Activated CD4-positive, alpha-beta memory T cell treated with anti-CD3 and anti-CD28 coated beads, Interleukin-2, amount 10 ng/mL, durations not matched to agents 7 days and 5 days (primary cell): ENCODE measurements around the gene NTRK3. TPM values are rescaled to one million over a fixed set of nuclear protein-coding genes. Genes with fewer than 3 reads are reported as not detected.

Source experiments
- CTCF ChIA-PET: fragments of 350-600 bp; sonication (Branson Sonifier 250); formaldehyde crosslinking; loops from one replicate; lab custom pipeline; 2021; ENCODE audit warnings: antibody characterized with exemption, inconsistent platforms; lab: Charles Lee
- POLR2A ChIA-PET: fragments of 350-600 bp; sonication (Branson Sonifier 250); formaldehyde crosslinking; loops from one replicate; lab custom pipeline; 2021; ENCODE audit warnings: antibody characterized with exemption; lab: Charles Lee
- DNase-seq: peaks from one replicate; pipeline ENCODE4 v3.0.0-alpha.2; 2020
- H3K27ac Mint-ChIP-seq: one replicate; pipeline ENCODE4 v1.8.0; 2021; ENCODE audit warnings: mild to moderate bottlenecking, mixed read lengths
- H3K27me3 Mint-ChIP-seq: one replicate; pipeline ENCODE4 v1.8.0; 2021; ENCODE audit warnings: mixed read lengths
- H3K36me3 Mint-ChIP-seq: one replicate; pipeline ENCODE4 v1.8.0; 2021; ENCODE audit warnings: low read depth, mixed read lengths
- H3K4me1 Mint-ChIP-seq: one replicate; pipeline ENCODE4 v1.8.0; 2021; ENCODE audit warnings: mixed read lengths
- H3K4me3 Mint-ChIP-seq: one replicate; pipeline ENCODE4 v1.8.0; 2021; ENCODE audit warnings: mild to moderate bottlenecking, mixed read lengths
- H3K9me3 Mint-ChIP-seq: one replicate; pipeline ENCODE4 v1.8.0; 2021; ENCODE audit warnings: mixed read lengths
- total RNA-seq, 2 experiments: library from RNA; stranded (reverse); gene quantifications; one replicate each; pipeline ENCODE4 v1.2.3, GENCODE V29; 2021

Gene NTRK3
- total RNA-seq, 2 experiments from 2014 or later, result not detected

DNA sequence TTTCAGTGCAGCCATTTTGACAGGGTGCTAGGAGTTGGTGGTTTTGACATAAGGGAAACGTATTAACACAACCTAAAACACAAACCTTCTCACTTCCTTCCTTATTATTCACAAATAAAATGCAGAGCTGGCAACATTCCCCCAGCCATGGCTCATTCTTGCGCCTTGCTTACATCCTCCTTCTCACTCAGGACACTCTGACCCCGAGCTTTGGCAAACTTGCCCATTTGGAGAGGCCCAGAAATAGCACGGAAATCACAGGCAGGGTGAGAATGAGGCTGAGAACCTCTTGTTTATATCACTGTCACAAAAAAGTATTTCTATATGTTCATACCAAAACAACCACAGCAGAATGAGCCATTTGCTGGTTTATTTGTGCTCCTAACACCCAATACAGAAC, 244.3 kb downstream of the NTRK3 start:
- CTCF ChIA-PET, result no interaction called here
- H3K36me3 Mint-ChIP-seq, result no peaks in the 10 kb centered on the region
- no peak overlapping the region for H3K4me3 Mint-ChIP-seq
- H3K27ac Mint-ChIP-seq, result no peak overlapping the region
- H3K27me3 Mint-ChIP-seq, result no peaks in the 10 kb centered on the region
- POLR2A ChIA-PET, result no interaction called here
- no peak for DNase-seq
- no peaks in the 10 kb centered on the region for H3K4me1 Mint-ChIP-seq
- no peaks in the 10 kb centered on the region for H3K9me3 Mint-ChIP-seq

DNA sequence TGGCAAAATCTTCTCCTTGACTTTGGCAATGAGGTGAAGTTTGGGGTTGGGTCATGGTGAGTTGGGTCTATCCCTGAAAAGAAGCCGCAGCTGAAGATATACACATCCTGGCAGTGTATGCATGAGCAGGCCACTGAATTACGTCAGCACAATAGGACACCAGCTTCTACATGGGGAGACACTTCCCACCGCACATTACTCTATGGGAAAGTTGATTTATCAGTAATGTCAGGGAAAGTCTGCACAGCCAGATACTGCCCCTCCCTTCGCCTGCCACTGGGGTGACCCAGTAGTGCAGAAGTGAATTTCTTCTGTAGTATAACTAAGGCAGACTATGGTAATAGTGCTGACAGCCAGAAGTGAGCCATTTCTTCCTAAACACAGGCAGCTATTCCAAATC, 245.0 kb downstream of the NTRK3 start:
- no peaks in the 10 kb centered on the region for H3K36me3 Mint-ChIP-seq
- no peak overlapping the region for H3K27ac Mint-ChIP-seq
- H3K27me3 Mint-ChIP-seq, result no peaks in the 10 kb centered on the region
- H3K4me3 Mint-ChIP-seq, result no peak overlapping the region
- no peak for DNase-seq
- no peaks in the 10 kb centered on the region for H3K9me3 Mint-ChIP-seq
- ChIA-PET CTCF (no interaction called here), POLR2A (no interaction called here)
- no peaks in the 10 kb centered on the region for H3K4me1 Mint-ChIP-seq

DNA sequence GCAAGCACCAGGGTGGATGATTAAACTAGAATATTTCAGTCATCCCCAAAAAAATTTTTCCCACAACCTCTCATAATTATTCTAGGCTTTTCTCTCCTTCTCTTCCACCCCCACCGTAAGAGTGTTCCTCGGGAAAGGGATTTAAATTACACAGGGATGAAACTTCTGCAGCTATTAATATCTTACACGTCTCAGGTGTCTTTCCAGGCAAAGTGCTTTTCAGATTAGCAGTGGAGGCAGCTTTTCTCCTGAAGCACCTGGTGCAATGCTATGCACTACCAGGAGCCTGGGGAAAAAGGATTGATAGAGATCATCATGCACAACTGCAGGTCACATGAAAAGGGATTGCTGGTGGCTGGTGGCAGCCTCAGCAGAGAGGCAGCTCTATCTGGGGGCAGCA, 250.4 kb downstream of the NTRK3 start:
- POLR2A ChIA-PET, result no interaction called here
- CTCF ChIA-PET, result no interaction called here

DNA sequence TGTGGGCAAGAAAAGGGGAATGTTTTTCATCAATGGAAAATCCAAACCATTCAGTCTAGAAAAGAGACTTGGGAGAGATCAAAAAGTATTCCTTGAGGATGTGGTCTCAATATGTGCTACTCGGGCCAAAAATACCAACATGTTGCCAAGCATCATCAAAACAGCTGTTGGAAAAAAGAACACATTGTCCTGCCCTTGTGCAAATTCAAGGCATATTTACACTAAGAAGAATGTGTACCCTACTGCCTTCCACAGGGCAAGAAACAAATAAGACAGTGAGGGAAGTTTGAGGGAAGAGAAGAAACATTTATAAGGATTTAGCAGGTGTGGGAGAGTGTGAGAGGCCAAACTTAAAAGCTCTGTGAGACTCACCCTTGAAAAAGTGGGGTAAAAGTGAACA, 252.1 kb downstream of the NTRK3 start:
- no peak overlapping the region for H3K4me3 Mint-ChIP-seq
- no peak for DNase-seq
- H3K9me3 Mint-ChIP-seq, result no peaks in the 10 kb centered on the region
- CTCF ChIA-PET, result no interaction called here
- H3K36me3 Mint-ChIP-seq, result no peaks in the 10 kb centered on the region
- no peaks in the 10 kb centered on the region for H3K27me3 Mint-ChIP-seq
- no peaks in the 10 kb centered on the region for H3K4me1 Mint-ChIP-seq
- POLR2A ChIA-PET, result no interaction called here
- no peak overlapping the region for H3K27ac Mint-ChIP-seq

More for the DNA sequence above, 250.4 kb downstream of the NTRK3 start:
- H3K4me1 Mint-ChIP-seq, result no peaks in the 10 kb centered on the region
- H3K27me3 Mint-ChIP-seq, result no peaks in the 10 kb centered on the region
- no peaks in the 10 kb centered on the region for H3K36me3 Mint-ChIP-seq
- no peaks in the 10 kb centered on the region for H3K9me3 Mint-ChIP-seq
- no peak overlapping the region for H3K27ac Mint-ChIP-seq
- H3K4me3 Mint-ChIP-seq, result no peak overlapping the region
- DNase-seq, result no peak

DNA sequence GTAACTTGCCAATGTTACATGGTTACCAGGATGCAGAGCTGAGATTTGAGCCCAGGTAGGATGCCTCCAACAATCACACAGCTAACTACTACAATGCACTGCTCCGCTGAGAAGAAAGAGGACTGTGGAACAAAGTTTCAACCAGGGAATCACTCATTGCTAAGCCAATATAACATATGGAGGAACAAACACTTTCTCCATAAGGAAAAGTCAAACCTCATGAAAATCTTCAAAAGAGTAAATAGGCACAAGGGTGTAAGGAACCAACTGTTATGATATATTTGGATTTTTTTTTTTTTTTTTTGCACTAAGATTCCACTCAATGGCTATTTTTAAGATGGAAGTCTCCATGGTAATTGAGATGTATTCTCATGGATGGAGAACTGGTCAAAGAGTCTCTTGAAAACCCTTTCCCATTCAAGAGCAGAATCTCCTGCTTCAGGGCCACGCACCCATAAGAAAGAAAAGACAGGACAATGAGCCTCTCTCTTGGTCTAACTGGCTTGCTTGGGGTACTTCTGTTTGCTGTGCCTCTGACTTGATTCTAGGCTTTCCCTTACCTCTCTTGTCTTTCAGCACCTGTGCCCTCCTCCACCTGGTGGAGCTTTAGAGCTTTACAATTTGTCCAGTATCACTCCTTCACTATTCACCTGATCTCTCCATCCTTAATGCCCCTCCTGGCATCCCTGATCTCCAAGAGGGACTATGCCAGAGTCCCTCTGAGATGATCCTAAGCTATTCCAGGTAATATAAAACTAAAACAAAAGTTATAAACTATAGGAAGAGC, 252.8 kb downstream of the NTRK3 start:
- ChIA-PET POLR2A (no interaction called here), CTCF (no interaction called here)
- H3K27me3 Mint-ChIP-seq, result no peaks in the 10 kb centered on the region
- no peak for DNase-seq
- no peaks in the 10 kb centered on the region for H3K4me1 Mint-ChIP-seq
- no peaks in the 10 kb centered on the region for H3K9me3 Mint-ChIP-seq
- H3K36me3 Mint-ChIP-seq, result no peaks in the 10 kb centered on the region
- no peak overlapping the region for H3K27ac Mint-ChIP-seq
- H3K4me3 Mint-ChIP-seq, result no peak overlapping the region

DNA sequence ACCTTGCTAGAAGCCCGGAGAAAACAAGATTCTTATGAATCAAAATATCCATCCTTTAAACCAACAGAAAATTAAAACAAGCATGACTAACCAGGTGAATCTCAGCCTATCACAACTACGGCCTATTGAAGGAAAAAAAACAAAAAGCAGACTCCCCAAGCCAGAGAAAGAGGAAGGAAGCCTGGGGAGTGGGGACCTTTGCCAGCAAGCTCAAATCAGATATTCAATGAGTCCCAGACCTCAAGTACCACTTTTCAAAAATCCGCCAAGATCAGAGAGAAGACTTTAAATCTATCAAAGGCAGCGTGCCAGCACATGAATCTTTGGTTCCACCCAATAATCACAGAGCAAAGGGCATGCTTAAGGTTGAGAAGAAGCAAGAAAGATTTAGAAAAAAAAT, 253.8 kb downstream of the NTRK3 start:
- CTCF ChIA-PET, result no interaction called here

DNA sequence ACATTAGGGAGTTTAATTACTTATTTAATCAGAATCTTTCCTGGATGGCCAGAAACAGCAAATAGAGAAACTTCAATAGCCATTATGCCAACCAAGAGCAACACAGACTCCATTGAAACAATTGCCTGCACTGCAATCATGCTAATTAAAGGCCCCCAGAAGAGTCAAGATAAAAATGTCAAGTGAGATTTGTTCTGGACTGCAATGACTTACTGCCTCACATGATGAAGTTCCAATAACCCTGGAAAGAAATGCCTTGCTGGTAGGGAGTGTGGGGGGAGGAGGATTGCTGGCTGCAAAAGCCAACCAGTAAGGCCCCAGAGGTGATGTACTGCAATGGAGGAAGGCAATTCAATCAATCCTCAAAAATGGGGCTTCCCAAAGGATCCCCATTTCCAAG, 257.9 kb downstream of the NTRK3 start:
- Mint-ChIP-seq H3K4me3 (no peak overlapping the region), H3K9me3 (no peaks in the 10 kb centered on the region), H3K36me3 (no peaks in the 10 kb centered on the region), H3K4me1 (no peaks in the 10 kb centered on the region), H3K27ac (no peak overlapping the region), H3K27me3 (no peaks in the 10 kb centered on the region)
- no peak for DNase-seq
- ChIA-PET CTCF (no interaction called here), POLR2A (no interaction called here)

More for the DNA sequence above, 253.8 kb downstream of the NTRK3 start:
- DNase-seq, result no peak
- Mint-ChIP-seq H3K27ac (no peak overlapping the region), H3K27me3 (no peaks in the 10 kb centered on the region), H3K9me3 (no peaks in the 10 kb centered on the region), H3K4me3 (no peak overlapping the region), H3K36me3 (no peaks in the 10 kb centered on the region), H3K4me1 (no peaks in the 10 kb centered on the region)
- POLR2A ChIA-PET, result no interaction called here

DNA sequence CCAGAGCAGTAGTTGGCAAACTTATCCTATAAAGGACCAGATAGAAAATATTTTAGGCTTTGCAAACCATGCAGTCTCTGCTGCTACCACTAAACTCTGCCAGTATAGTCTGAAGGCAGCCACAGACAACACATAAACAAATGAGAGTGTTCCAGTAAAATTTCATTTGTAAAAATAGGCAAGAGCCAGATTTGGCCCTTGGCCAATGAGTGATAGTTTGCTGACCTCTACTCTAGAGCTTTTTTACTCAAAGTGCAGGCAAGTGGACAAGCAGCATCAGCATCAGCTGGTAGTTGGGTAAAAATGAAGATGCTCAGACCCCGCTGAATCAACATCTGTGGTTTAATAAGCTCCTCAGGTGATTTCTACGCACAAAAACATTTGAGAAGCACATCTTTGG, 269.8 kb downstream of the NTRK3 start:
- H3K4me3 Mint-ChIP-seq, result no peak overlapping the region
- DNase-seq, result no peak
- no peaks in the 10 kb centered on the region for H3K36me3 Mint-ChIP-seq
- POLR2A ChIA-PET, result no interaction called here
- CTCF ChIA-PET, result no interaction called here
- H3K9me3 Mint-ChIP-seq, result no peaks in the 10 kb centered on the region
- H3K27ac Mint-ChIP-seq, result no peak overlapping the region
- no peaks in the 10 kb centered on the region for H3K4me1 Mint-ChIP-seq
- no peaks in the 10 kb centered on the region for H3K27me3 Mint-ChIP-seq

DNA sequence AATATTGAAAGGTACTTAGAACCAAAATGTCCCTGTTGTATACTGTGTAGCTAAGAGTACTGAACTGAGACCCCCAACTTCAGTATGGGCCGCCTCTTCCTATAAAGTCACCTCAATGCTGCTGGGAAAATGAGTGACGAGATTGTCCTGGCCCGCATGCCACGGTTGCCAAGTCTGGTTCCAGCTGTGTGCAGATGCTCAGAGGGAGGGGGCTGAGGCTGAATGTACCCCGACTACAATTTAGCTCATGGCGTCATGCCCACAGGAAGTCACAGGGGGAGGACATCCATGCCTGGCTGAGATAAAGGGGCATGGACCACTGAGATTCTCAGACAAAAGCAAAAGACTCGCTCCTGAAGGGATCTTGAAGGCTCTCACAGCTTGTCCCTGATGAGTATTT, 271.1 kb downstream of the NTRK3 start:
- Mint-ChIP-seq H3K27me3 (no peaks in the 10 kb centered on the region), H3K36me3 (no peaks in the 10 kb centered on the region), H3K9me3 (no peaks in the 10 kb centered on the region), H3K4me3 (no peak overlapping the region), H3K27ac (no peak overlapping the region), H3K4me1 (no peaks in the 10 kb centered on the region)
- no peak for DNase-seq
- CTCF ChIA-PET, result no interaction called here
- POLR2A ChIA-PET, result no interaction called here

DNA sequence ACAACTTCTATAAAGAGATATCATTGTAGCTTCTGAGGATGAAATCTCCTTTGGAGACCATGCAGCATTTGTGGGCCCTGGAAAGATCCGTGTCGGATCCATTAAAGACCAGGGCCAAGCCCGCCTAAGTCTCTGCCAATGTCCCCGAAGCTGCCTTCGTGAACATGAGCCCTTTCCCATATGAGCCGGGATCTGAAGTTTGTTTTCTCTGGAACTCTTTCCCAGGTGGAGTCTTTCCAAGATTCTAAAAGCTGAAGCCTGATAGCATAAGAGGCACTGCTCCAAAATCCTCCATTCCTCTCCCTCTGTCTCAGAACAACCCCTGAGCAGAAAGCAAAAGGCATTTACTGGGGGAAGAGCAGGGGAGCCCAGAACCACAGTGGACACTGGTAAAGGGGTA, 274.6 kb downstream of the NTRK3 start:
- Mint-ChIP-seq H3K9me3 (no peaks in the 10 kb centered on the region), H3K27ac (no peak overlapping the region), H3K27me3 (no peaks in the 10 kb centered on the region), H3K36me3 (no peaks in the 10 kb centered on the region), H3K4me1 (no peaks in the 10 kb centered on the region), H3K4me3 (no peak overlapping the region)
- DNase-seq, result no peak
- ChIA-PET CTCF (no interaction called here), POLR2A (no interaction called here)

DNA sequence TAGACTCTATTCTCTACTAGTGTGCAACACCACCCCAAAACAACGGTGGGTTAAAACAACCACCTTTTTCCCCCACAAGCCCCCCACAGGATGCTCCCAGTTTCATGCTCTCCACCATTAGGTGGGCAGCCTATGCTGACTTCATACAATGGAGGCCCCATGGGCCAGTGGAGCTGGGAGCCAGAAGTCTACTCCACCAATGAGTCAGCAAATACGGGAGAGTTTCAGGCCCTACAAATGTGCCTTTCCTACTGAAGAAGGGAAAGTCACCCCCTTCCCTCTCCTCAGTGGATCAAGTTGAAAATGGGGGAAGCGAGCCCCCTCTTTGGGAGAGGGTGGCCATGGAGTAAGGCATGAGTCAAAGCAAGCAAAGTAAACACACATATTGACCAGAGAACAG, 278.6 kb downstream of the NTRK3 start:
- CTCF ChIA-PET, result no interaction called here
- no peaks in the 10 kb centered on the region for H3K27me3 Mint-ChIP-seq
- no peaks in the 10 kb centered on the region for H3K9me3 Mint-ChIP-seq
- no peaks in the 10 kb centered on the region for H3K36me3 Mint-ChIP-seq
- POLR2A ChIA-PET, result no interaction called here
- no peak for DNase-seq
- no peaks in the 10 kb centered on the region for H3K4me1 Mint-ChIP-seq
- no peak overlapping the region for H3K4me3 Mint-ChIP-seq
- H3K27ac Mint-ChIP-seq, result no peak overlapping the region

DNA sequence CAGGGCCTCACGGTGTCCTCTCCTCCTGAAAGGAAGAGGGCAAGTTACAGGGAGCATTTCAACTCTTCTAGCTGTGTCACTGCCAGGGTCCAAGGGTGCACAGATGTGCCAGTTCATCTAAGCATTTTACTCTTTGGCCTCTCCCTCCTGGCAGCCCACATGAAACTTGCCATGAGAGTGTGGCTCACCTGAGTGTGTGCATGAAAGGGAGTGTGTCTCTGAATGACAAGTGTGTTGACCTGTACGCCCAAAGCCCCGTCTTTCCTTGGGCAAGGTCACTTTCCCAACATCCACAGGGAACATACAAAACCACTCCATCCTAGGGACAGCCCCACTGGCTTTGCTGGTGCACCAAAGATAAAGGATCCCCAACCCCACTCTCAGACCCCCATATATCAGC, 280.0 kb downstream of the NTRK3 start:
- H3K4me1 Mint-ChIP-seq, result no peaks in the 10 kb centered on the region
- H3K4me3 Mint-ChIP-seq, result no peak overlapping the region
- H3K27me3 Mint-ChIP-seq, result no peaks in the 10 kb centered on the region
- ChIA-PET POLR2A (no interaction called here), CTCF (no interaction called here)
- DNase-seq, result no peak
- no peaks in the 10 kb centered on the region for H3K9me3 Mint-ChIP-seq
- no peak overlapping the region for H3K27ac Mint-ChIP-seq
- H3K36me3 Mint-ChIP-seq, result no peaks in the 10 kb centered on the region

DNA sequence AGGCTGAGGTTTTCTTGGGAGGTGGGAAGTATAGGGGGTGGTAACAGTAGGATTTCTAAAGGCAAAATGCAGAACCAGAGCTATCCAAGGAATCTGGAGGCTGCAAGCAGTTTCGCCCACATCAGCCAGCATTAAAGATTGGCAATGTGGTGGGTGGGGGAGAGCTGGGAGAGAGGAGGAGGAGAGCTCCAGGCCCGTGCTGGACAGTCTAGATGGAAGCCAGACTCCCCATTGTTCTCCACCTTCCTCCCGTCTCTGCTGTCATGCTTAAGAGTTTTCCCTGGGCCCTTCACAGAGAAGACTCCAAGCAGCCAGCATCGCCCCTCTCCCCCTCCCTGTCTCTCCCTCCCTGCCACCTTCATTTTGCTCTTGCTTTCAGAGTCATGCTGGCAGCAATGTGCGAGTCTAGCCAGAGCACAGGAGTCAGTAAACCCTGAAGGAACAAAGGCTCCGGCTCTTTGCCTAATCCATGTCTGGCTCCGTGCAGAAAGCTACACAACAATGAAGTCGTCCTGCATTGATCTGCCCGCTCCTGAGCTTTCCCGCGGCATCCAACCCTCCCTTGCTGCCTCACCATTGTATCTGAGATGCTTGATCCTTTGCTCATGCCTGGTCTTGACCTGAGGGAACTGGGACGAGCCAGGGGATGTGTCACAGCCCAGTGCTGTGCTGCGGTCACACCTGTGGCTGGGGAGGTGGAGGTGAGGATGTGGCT, 282.9 kb downstream of the NTRK3 start:
- Mint-ChIP-seq H3K36me3 (no peaks in the 10 kb centered on the region), H3K4me1 (no peaks in the 10 kb centered on the region), H3K9me3 (no peaks in the 10 kb centered on the region), H3K4me3 (no peak overlapping the region), H3K27ac (no peak overlapping the region), H3K27me3 (no peaks in the 10 kb centered on the region)
- POLR2A ChIA-PET, result no interaction called here
- CTCF ChIA-PET, result no interaction called here
- DNase-seq, result no peak

DNA sequence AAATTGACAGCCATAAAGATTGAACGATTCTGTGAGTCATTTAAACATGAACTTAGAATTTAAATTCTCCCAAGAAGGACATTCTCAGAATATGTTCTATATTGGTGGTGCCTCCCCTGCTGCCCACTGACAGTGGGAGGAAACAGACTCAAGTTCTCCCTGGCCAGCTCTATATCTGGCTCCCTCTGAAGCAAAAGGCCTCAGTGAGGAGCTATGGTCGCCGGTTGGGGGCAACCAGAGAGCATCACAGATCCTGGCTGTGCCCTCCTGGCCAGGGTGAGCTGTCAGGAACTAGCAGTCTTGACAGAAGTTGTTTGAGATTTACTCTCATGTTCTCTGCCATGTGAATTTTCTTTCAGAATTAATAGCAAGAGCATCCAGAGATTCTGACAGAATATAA, 285.5 kb downstream of the NTRK3 start:
- H3K36me3 Mint-ChIP-seq, result no peaks in the 10 kb centered on the region
- CTCF ChIA-PET, result no interaction called here
- no peak overlapping the region for H3K27ac Mint-ChIP-seq
- DNase-seq, result no peak
- no peak overlapping the region for H3K4me3 Mint-ChIP-seq
- H3K27me3 Mint-ChIP-seq, result no peaks in the 10 kb centered on the region
- H3K9me3 Mint-ChIP-seq, result no peaks in the 10 kb centered on the region
- POLR2A ChIA-PET, result no interaction called here
- H3K4me1 Mint-ChIP-seq, result no peaks in the 10 kb centered on the region
